ENCODE results near the gene TMEM200B. TPM values are rescaled to one million over a fixed set of nuclear protein-coding genes. Genes with fewer than 3 reads are reported as not detected.

The TMEM200B gene
- total RNA-seq, 1 donor: 14.2 TPM

DNA sequence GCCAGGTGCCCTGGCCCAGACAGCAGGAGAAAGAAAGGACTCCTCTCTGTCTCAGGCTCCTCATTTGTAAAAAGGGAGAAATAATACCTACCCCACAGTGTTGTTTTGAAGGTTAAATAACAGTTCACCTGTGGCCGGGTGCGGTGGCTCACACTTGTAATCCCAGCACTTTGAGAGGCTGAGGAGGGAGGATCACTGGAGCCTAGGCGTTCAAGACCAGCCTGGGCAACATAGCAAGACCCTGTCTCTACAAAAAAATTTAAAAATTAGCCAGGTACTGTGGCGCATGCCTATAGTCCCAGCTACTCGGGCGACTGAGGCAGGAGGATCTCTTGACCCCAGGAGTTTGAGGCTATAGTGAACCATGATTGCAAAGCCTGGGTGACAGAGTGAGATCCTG lies 2.5 kb upstream of the TMEM200B start:
- TF ChIP-seq, protein P1, sequence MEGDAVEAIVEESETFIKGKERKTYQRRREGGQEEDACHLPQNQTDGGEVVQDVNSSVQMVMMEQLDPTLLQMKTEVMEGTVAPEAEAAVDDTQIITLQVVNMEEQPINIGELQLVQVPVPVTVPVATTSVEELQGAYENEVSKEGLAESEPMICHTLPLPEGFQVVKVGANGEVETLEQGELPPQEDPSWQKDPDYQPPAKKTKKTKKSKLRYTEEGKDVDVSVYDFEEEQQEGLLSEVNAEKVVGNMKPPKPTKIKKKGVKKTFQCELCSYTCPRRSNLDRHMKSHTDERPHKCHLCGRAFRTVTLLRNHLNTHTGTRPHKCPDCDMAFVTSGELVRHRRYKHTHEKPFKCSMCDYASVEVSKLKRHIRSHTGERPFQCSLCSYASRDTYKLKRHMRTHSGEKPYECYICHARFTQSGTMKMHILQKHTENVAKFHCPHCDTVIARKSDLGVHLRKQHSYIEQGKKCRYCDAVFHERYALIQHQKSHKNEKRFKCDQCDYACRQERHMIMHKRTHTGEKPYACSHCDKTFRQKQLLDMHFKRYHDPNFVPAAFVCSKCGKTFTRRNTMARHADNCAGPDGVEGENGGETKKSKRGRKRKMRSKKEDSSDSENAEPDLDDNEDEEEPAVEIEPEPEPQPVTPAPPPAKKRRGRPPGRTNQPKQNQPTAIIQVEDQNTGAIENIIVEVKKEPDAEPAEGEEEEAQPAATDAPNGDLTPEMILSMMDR (IDR thresholded peaks at IDR 0.05; ENCODE audit: insufficient read depth, low read depth, low read length): no peak
- no peak overlapping the region for H3K4me3 ChIP-seq (ENCODE audit: low read depth, low read length)

DNA sequence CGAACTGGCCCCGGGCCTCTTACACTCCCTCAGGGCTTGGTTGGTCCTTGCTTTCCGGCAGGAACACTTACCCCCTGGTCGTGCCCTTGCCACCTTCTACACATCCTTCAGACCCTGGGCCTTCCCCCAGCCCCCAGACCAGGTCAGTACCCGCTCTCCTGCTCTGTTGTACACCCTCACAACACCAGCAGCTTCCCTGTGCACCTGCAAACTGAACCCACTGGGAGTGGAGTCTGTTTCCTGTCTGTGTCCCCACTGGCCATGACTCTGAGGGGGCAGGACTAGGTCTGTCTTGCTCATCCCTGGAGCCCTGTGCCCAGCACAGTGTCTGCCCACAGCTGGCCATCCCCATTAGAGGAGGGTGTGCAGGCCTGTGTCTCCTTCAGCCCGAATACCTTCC lies 2.1 kb upstream of the TMEM200B start:
- H3K4me3 ChIP-seq (ENCODE audit: low read depth, low read length): no peak overlapping the region
- TF ChIP-seq, protein P1 (IDR thresholded peaks at IDR 0.05; ENCODE audit: insufficient read depth, low read depth, low read length): no peak

More for the DNA sequence above, 2.5 kb upstream of the TMEM200B start:
- DNase-seq (ENCODE audit: low read depth): no peak

DNA sequence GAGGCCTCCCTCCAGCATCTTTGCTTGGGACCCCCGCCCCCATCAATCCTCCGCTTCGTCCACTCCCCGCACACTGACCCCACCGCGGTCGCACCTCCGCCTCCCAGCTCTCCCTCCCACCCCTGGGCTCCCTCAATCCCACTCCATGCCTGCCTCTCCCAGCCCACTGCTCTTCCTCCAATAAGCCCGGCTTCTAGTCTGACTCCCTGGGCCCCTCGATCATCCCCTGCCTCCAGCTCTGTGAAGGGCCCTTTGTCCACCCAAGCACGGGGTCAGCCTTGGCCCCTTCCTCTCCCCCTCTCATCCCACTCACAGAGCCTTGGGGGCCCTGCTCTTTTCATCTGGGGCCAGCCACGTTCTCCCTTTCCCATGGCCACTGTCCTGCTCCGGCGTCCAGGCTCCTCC lies 1.5 kb upstream of the TMEM200B start:
- peak overlapping the region; percentile 70 for H3K4me3 ChIP-seq (ENCODE audit: low read depth, low read length)
- TF ChIP-seq, protein P1 (IDR thresholded peaks at IDR 0.05; ENCODE audit: insufficient read depth, low read depth, low read length): no peak
- DNase-seq (ENCODE audit: low read depth): no peak

More for the DNA sequence above, 2.1 kb upstream of the TMEM200B start:
- DNase-seq (ENCODE audit: low read depth): no peak

DNA sequence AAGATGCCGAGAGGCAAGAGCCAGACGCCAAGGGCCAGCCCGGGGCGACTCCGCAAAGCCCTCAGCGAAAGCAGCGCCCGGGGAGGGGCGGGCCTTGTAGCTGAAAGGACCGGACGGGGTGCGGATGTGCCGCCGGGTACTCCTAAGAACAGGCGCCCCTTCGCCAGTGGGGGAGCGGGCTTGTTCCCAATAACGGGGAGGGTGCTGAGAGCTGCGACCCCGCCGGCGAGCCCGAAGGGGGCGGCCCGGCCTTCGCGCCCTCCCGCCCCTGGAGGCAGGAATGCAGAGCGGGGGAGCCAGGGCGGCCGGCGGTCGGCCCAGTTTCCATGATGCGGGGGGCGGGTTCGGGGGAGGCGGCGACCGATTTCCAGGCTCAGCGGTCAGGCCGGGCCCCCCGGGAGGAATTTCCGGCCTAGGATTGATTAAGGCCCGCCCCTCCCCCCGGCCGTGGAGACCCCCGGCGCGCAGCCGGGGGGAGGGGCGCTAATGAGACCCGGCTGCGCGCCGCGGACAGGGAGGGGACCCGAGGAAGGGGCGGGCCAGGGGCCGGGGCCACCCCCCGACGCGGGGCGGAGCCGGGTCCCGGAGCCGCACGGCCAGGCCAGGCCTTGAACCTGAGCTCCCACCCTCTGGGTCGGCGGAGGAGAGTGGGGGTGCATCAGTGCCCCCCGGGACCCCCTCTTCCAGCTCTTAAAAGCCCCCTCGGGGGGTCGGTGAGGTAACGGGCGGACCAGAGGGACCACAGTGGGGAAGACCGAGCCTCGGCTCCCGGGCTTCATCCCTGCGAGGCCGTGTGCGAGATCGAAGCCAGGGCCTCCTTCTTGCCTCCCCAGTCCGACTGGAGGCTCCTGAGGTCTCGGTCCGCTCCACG lies 898 bp upstream of the TMEM200B start:
- DNase-seq (ENCODE audit: low read depth): peak; percentile 74
- TF ChIP-seq, protein P1 (IDR thresholded peaks at IDR 0.05; ENCODE audit: insufficient read depth, low read depth, low read length): peak; percentile 68
- peak overlapping the region; percentile 70 for H3K4me3 ChIP-seq (ENCODE audit: low read depth, low read length)

DNA sequence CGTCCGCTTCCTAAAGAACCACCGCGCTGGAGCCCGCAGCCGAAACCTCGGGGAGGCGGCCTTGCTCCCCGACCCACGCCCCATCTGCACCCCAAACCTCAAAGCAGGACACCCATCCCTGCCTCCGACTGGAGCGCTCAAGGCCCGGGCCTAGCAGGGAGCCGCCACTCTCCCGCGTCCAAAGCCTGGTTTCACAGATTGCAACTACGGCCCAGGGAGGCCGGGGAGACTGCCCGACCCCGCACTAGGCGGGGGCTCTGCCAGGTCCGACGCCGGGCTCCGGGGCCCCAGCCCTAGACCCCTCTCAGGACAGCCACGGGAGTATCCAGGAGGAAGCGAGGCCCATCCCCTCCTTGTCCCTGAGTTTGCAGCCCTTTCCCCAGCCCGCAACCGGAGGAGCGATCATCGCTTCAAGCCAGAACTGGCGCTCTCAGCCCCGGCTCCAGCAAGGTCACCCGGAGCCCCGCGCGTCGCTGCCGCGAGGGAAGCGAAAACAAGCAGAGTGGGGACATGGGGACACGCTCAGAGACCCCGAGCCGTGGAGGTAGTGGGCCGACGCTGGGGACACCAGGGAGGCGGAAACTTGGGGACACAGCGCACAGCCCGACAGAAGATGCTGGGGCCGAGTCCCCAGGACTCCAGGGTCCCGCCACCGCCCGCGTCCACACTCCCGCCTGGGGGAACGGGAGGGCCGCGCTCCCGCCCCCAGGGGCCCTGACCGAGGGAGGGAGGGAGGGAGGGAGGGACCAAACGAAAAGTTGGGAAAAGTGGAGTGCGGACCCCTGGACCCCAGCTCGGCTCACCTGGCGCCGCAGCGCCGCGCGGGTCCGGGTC lies 433 bp downstream of the TMEM200B start:
- H3K4me3 ChIP-seq (ENCODE audit: low read depth, low read length): peak overlapping the region; percentile 70
- peak; percentile 46 for DNase-seq (ENCODE audit: low read depth)
- TF ChIP-seq, protein P1 (IDR thresholded peaks at IDR 0.05; ENCODE audit: insufficient read depth, low read depth, low read length): no peak

DNA sequence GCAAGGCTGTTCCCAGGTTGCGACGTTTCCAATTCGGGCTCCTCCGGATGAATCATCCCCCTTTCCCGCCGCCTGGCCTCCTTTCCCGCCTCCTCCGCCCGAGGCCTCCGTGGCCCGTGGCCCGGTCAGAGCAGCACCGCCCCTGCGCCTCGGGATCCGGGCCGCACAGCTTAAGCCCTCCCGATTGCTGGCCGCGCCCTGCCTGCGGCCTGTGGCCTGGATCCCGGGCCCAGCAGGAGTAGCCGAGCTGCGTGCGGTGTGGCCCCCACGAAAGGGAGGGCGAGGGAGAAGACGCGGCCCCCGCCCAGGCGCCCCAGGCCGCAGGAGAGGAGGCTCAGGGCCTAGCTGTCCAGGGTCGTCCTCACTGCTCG lies 1.0 kb downstream of the TMEM200B start:
- peak overlapping the region; percentile 70 for H3K4me3 ChIP-seq (ENCODE audit: low read depth, low read length)
- TF ChIP-seq, protein P1 (IDR thresholded peaks at IDR 0.05; ENCODE audit: insufficient read depth, low read depth, low read length): no peak
- peak; percentile 73 for DNase-seq (ENCODE audit: low read depth)
